Measurements from ENCODE around the gene INPP5D. TPM values are rescaled to one million over a fixed set of nuclear protein-coding genes. Genes with fewer than 3 reads are reported as not detected.

The INPP5D gene
- total RNA-seq, 1 donor from 2014 or later = 275 TPM

DNA sequence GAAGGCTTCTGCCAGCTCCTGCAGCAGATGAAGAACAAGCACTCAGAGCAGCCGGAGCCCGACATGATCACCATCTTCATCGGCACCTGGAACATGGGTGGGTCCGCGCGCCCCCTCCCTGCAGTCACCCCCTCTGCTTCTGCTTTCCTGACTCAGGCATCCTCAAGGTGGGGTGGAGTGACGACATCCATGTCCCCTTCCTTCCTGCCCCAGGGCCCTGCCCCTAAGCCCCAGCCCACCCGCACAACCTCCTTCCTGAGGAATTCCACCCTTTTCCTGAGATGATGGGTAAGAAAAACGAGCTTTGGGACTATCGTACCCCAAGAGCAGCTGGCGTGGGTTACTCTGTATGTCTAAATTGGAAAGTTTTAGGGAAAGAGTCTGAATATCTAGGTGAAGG lies 101.6 kb downstream of the INPP5D start:
- no peaks in the 10 kb centered on the region for H3K9me3 Mint-ChIP-seq
- H3K4me3 Mint-ChIP-seq = no peak overlapping the region
- H3K27ac Mint-ChIP-seq = no peak overlapping the region
- DNase-seq (no peak), ATAC-seq (ENCODE audit: low read depth) (no peak)
- H3K4me1 Mint-ChIP-seq = no peaks in the 10 kb centered on the region
- TF ChIP-seq CTCF (IDR thresholded peaks at IDR 0.05) = no peak
- ChIA-PET POLR2A (interaction anchor here (0.6 kb wide), 1 partner anchor 126 kb away, joined by 4 read pairs; no protein-coding TSS in a partner anchor), CTCF (interaction anchor here (1.6 kb wide), 1 partner anchor 90 kb away, joined by 6 read pairs; the partner anchor contains the start of gene ATG16L1)
- no peaks in the 10 kb centered on the region for H3K27me3 Mint-ChIP-seq
- intact Hi-C loops (cut with micrococcal nuclease) = no loop called here
- peaks cover 52% of the 10 kb centered on the region for H3K36me3 Mint-ChIP-seq (ENCODE audit: low read depth)

- no peaks in the 10 kb centered on the region for H3K4me1 Mint-ChIP-seq
- intact Hi-C loops (cut with micrococcal nuclease) = no loop called here
- CTCF ChIA-PET = interaction anchor here (1.6 kb wide), 1 partner anchor 88 kb away, joined by 6 read pairs; the partner anchor contains the start of gene ATG16L1
- H3K27me3 Mint-ChIP-seq = no peaks in the 10 kb centered on the region
- ATAC-seq (ENCODE audit: low read depth) (no peak), DNase-seq (no peak)
- H3K27ac Mint-ChIP-seq = no peak overlapping the region
- H3K9me3 Mint-ChIP-seq = no peaks in the 10 kb centered on the region
- TF ChIP-seq CTCF (IDR thresholded peaks at IDR 0.05) = no peak
- POLR2A ChIA-PET = no interaction called here
- no peak overlapping the region for H3K4me3 Mint-ChIP-seq
- H3K36me3 Mint-ChIP-seq (ENCODE audit: low read depth) = peaks cover 50% of the 10 kb centered on the region
Measured at GRCh38 chr2:233162770-233163169, 102.6 kb downstream of the INPP5D start.

DNA sequence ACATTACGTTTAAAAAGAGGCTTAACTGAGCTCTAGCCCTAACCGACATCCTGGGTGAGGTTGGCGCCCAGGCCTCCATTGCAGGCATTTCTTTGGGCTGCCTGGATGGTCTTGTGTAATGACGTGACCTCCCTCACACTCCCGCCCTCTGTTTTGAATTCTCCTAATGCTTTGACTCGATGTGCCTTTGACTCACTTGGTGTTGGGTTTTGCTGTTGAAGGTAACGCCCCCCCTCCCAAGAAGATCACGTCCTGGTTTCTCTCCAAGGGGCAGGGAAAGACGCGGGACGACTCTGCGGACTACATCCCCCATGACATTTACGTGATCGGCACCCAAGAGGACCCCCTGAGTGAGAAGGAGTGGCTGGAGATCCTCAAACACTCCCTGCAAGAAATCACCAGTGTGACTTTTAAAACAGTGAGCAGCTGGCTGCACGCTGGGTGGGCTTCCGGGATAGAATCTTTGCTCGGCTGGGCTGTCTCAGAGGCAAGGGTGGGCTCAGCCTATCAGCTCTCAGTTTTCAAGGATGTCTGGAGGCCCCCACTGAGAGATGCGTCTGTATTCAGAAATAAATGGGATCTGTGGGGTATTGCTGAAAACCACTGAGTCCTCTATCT lies 103.5 kb downstream of the INPP5D start:
- Mint-ChIP-seq H3K27ac (peak overlapping the region; percentile 50), H3K36me3 (ENCODE audit: low read depth) (peaks cover 45% of the 10 kb centered on the region), H3K27me3 (no peaks in the 10 kb centered on the region), H3K4me3 (no peak overlapping the region), H3K9me3 (no peaks in the 10 kb centered on the region), H3K4me1 (no peaks in the 10 kb centered on the region)
- POLR2A ChIA-PET = no interaction called here
- DNase-seq = no peak
- no peak for TF ChIP-seq CTCF (IDR thresholded peaks at IDR 0.05)
- ATAC-seq (ENCODE audit: low read depth) = no peak
- CTCF ChIA-PET = no interaction called here
- intact Hi-C loops (cut with micrococcal nuclease) = no loop called here

DNA sequence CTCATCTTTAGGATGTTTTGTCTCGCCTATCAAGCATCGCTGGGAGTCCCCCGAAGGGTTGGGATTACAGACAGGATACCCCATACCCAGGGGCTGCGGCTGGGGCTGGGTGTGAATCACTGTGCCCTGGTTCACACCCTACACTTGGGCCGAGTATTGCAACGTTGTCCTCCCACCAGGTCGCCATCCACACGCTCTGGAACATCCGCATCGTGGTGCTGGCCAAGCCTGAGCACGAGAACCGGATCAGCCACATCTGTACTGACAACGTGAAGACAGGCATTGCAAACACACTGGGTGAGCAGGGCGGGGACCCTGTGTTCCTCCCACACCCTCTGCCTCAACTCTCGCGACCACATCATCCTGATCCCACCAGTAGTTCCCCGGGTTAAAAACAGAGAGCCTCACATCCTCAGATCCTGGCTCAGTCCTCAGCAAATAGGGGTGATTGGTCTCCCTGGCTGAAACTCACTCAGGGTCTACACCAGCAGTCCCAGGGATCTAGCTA lies 104.0 kb downstream of the INPP5D start:
- CTCF ChIA-PET = no interaction called here
- Mint-ChIP-seq H3K27me3 (no peaks in the 10 kb centered on the region), H3K36me3 (ENCODE audit: low read depth) (peaks cover 44% of the 10 kb centered on the region), H3K4me3 (no peak overlapping the region), H3K27ac (no peak overlapping the region), H3K9me3 (no peaks in the 10 kb centered on the region), H3K4me1 (no peaks in the 10 kb centered on the region)
- POLR2A ChIA-PET = no interaction called here
- intact Hi-C loops (cut with micrococcal nuclease) = no loop called here
- no peak for ATAC-seq (ENCODE audit: low read depth)
- DNase-seq = no peak
- no peak for TF ChIP-seq CTCF (IDR thresholded peaks at IDR 0.05)

- Mint-ChIP-seq H3K9me3 (no peaks in the 10 kb centered on the region), H3K4me3 (no peak overlapping the region), H3K27me3 (no peaks in the 10 kb centered on the region), H3K4me1 (no peaks in the 10 kb centered on the region), H3K36me3 (ENCODE audit: low read depth) (peaks cover 45% of the 10 kb centered on the region), H3K27ac (no peak overlapping the region)
- no peak for TF ChIP-seq CTCF (IDR thresholded peaks at IDR 0.05)
- DNase-seq (no peak), ATAC-seq (ENCODE audit: low read depth) (no peak)
- CTCF ChIA-PET = no interaction called here
- POLR2A ChIA-PET = no interaction called here
- intact Hi-C loops (cut with micrococcal nuclease) = no loop called here
Measured at GRCh38 chr2:233164967-233165366, 104.8 kb downstream of the INPP5D start.
